CD4-positive, alpha-beta T cell treated with Interleukin-6 at 100 ng/mL for 8 hours (primary cell): ENCODE data around the gene MAZ.
"Not testable (repeated sequence)": the region's sequence is repeated elsewhere in the genome, so short reads cannot be mapped to it uniquely, and the experiment has no call there.

Source experiments
- DNase-seq: peaks from one replicate; pipeline ENCODE4 v3.0.0-alpha.2; 2020; ENCODE audit warnings: mixed read lengths, low spot score

Gene MAZ

DNA sequence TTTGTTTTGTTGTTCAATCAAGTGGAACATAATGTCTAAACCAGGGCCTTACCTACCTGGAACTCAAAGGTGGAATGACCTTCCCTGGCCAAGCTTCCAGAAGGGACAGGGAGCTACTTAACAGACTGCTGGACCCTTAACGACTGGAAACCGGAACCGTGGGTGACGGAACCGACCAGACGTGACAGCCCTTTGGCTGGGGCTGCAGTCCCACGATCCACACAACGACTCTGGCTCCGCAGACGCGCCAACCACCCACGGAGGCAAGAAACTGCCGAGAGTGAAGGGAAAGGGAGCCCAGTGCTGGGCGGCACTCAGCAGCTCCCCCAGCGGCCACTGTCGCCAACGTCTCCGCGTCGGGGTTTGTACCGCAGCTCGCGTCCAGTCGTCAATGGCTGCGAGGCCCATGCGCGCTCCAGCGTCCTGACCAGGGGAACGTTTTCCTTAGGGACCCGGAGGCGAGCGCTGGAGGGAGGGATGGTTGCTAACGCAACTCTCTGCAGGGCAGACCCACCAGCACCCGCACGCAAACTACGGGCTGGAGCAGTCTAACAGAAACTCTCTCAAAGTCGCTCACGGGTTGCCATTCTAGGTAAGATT lies 21.3 kb upstream of the MAZ start:
- peak; percentile 78 for DNase-seq

- DNase-seq: not testable (repeated sequence)
Measured at GRCh38 chr16:29787155-29787554, 19.2 kb upstream of the MAZ start.

GRCh38 chr16:29789775-29790182 lies 16.6 kb upstream of the MAZ start:
- no peak for DNase-seq

DNA sequence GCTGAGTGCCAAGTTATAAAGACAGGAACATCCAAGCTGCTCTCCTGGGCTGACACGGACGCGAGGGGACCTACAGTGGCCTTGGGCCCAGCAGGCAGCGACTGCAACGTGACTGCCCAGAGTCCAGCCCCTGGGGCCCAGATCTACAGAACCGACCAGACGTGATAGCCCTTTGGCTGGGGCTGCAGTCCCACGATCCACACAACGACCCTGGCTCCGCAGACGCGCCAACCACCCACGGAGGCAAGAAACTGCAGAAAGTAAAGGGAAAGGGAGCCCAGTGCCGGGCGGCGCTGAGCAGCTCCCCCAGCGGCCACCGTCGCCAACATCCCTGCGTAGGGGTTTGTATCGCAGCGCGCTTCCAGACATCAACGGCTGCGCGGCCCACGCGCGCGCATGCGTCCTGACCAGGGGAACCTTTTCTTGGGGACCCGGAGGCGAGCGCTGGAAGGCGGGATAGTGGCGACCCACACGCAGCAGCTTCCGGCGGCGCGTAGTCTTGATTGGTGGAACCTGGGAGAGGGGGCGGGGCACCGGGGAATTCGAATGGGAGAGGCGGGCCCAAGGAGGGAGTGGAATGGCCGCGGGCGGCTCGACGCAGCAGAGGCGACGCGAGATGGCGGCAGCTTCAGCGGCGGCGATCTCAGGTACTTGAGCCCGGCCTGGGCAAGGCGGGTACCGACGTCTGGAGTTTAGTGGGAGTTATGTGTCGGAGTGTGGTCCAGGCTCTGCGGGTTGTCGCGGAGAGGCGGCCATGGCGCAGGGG lies 16.0 kb upstream of the MAZ start, which contains the start of gene KIF22:
Gene KIF22 (plus strand): TSS at position 569 of the 766 bp plus-strand sequence. CDS start 9 bp downstream, at position 578.
- peak; percentile 100 for DNase-seq

DNA sequence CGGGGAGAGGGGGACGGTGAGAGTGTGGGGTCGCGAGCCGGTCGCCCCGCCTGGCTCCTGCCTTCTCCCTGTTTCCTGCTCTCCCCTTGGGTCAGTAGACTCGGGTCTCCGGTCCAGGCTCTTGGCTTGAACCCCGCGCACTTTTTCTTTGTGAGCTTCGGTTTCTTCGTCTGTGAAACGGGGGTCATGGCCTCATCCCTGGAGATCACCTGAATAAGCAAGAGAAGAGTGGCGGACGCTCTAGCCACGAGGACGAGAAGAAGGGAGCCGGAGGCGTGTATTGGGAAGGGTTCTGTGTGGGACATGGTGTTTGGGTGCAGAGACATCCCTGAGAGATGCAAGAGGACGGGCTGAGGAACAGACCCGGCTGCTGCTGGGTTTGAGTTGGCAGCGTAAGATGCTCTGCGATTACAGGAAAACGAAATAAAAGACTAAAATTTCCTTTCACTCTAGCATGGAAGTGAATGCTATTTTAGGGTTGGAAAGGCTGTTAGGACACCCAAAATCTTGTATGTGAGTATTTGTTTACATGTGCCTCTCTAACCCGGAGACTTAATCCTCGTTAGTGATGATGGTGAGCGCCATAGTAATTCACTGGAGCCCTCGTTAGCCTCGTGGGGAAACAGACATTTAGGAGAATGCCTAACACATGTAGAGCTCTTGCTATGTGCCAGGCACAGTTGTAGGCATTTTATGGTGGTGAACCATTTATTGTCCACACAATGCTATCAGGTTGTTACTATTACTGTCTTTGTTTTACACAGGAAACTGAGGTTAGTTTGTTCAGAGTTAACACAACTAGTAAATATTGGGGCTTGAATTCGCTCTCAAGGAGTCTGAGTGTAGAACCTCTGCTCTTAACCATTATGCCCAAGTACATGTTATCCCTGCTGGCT lies 15.1 kb upstream of the MAZ start:
- DNase-seq: no peak

DNA sequence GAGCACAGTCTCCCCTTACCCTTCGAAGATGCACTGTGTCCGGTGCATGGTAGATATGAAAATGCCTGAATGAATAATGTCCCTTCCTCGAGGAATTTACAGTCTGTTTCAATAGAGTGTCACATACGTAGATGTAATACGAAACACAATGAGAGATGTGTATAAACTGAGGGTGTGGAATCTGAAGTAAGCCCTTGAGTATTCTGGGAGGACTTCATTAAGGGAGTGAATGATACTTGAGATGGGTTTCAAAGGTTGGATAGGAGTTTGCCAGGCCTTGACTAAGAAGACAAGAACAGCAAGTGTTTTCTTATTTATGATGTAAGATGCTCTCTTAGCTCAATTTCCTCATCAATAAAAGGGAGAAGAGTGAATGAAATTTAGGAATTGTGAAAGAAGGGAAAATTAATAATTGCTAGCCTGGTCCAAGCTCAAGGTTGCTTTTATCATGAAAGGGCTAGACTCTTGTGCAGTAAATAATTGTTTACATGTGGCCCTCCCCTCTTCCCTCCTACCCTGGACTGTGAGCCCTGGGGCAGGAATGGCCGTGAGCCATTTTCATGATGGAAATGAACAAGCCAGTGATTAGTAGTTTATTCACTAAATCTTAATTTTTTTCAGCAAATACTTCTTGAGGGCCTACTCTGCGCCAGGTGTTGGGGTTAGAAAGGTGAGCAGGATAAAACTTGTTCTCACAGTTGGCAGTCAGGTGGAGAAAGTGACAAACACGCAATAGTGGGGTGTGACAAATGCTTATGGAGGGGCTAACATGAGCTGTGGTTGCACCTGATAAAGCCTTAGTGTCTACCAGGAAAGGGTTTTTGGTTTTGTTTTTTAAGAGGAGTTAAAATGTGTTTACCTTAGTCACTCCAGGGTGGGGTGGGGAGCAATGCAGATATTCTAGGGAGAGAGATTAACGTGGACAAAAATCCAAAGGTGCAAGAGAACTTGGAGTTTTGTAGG lies 14.2 kb upstream of the MAZ start:
- DNase-seq: no peak

- DNase-seq: not testable (repeated sequence)
Measured at GRCh38 chr16:29793153-29793552, 13.2 kb upstream of the MAZ start.

- DNase-seq: no peak
Measured at GRCh38 chr16:29794231-29794710, 12.1 kb upstream of the MAZ start.

DNA sequence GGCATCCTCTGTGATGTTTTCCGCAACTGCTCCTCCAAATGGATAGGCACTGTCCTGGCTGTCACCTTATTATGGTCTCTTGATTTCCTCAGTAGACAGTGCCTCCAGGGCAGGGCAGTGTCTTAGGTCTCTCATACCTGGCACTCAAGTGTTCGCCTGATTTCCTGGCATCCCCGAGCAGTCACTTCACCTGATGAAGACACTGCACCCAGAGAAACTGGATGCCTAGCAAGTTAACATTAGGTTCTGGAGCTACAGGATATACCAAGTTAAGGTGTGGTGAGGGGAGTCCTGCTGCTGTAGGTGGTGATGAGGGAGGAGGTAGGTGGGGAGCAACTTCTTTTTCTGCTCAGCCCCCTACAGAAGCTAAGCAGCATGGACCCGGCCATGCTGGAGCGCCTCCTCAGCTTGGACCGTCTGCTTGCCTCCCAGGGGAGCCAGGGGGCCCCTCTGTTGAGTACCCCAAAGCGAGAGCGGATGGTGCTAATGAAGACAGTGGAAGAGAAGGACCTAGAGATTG lies 3.9 kb upstream of the MAZ start:
- no peak for DNase-seq

DNA sequence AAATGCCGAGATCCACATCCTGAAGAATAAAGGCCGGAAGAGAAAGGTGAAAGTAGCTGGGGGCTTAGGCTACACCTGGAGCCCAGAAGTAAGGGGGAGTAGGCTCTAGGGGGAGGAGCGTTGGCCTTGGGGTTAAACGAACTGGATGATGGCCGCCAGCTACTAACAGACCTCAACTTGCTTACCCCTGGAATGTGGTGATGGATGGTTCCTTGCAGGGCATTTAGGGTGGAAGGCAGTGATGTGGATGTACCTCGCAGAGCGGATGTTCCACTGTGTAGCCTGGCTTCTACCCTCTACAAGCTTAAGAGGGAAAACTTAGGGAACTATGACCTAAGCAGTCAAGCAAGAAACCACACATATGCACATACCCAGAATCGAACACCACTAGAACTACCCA lies 2.3 kb upstream of the MAZ start:
- DNase-seq: no peak

GRCh38 chr16:29804455-29805231 lies 1.7 kb upstream of the MAZ start:
- no peak for DNase-seq

GRCh38 chr16:29805232-29806098 lies 864 bp upstream of the MAZ start:
- peak; percentile 97 for DNase-seq

GRCh38 chr16:29806641-29807425 lies 504 bp downstream of the MAZ start:
- DNase-seq: no peak

DNA sequence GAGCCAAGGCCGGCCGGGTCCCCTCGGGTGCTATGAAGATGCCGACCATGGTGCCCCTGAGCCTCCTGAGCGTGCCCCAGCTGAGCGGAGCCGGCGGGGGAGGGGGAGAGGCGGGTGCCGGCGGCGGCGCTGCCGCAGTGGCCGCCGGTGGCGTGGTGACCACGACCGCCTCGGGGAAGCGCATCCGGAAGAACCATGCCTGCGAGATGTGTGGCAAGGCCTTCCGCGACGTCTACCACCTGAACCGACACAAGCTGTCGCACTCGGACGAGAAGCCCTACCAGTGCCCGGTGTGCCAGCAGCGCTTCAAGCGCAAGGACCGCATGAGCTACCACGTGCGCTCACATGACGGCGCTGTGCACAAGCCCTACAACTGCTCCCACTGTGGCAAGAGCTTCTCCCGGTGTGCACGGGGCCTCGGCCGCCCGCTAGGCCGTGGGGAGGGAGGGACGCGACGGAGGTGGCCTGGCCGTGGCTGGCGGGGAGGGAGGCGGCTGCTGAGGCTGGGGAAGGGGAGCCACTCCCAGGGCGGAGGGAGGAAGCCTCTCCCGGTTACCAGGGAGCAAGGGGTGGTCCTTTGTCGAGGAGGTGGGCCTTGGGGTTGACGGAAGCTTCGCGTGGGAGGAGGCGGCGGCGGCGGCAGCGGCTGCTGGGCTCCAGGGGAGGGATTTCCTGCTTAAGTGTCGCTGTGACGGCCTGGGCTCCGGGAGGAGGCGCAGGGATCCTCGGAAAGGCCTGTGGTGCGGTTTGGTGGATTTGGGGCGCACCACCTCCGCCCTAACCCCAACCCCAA lies 1.3 kb downstream of the MAZ start:
- peak; percentile 85 for DNase-seq

GRCh38 chr16:29808219-29808900 lies 2.0 kb downstream of the MAZ start:
- no peak for DNase-seq

- no peak for DNase-seq
Measured at GRCh38 chr16:29809031-29809747, 2.9 kb downstream of the MAZ start.
